Neutrophil (primary cell): ENCODE data around the gene MPHOSPH8.

Experiments
- H3K27ac ChIP-seq: fragments of 200-600 bp; sonication (generic); 2 replicates; pipeline ENCODE4 v1.5.1; 2016; ENCODE audit warnings: mild to moderate bottlenecking, moderate library complexity
- H3K27me3 ChIP-seq: fragments of 200-600 bp; sonication (generic); 2 replicates; pipeline ENCODE4 v1.6.0; 2016; ENCODE audit warnings: mild to moderate bottlenecking
- H3K36me3 ChIP-seq: fragments of 200-600 bp; sonication (generic); 2 replicates; pipeline ENCODE4 v1.5.1; 2017
- H3K4me1 ChIP-seq, 2 experiments: fragments of 200-600 bp in 1 of 2; sonication (generic) in 1 of 2; 1 replicate in 1 of 2; 2 replicates in 1 of 2; pipeline versions ENCODE4 v1.5.1 to v1.6.1; 2013 to 2016; ENCODE audit warnings: low read depth in 1 of 2, low read length in 1 of 2, mild to moderate bottlenecking in 1 of 2, moderate library complexity in 1 of 2; ENCODE audit not compliant: control insufficient read depth in 1 of 2, insufficient read depth in 1 of 2
- H3K4me3 ChIP-seq, 2 experiments: fragments of 200-600 bp in 1 of 2; sonication (generic) in 1 of 2; 1 replicate in 1 of 2; 2 replicates in 1 of 2; pipeline ENCODE4 v1.5.1; 2013 to 2016; ENCODE audit warnings: low read depth in 1 of 2, low read length in 1 of 2, mild to moderate bottlenecking in 1 of 2, moderate library complexity in 1 of 2
- H3K9me3 ChIP-seq: fragments of 200-600 bp; sonication (generic); 2 replicates; pipeline ENCODE4 v1.5.1; 2016
- CTCF ChIP-seq: fragments of 200-600 bp; sonication (generic); IDR thresholded peaks from 2 replicates; pipeline ENCODE4 v1.5.1; 2016; ENCODE audit warnings: antibody characterized with exemption

The MPHOSPH8 gene

DNA sequence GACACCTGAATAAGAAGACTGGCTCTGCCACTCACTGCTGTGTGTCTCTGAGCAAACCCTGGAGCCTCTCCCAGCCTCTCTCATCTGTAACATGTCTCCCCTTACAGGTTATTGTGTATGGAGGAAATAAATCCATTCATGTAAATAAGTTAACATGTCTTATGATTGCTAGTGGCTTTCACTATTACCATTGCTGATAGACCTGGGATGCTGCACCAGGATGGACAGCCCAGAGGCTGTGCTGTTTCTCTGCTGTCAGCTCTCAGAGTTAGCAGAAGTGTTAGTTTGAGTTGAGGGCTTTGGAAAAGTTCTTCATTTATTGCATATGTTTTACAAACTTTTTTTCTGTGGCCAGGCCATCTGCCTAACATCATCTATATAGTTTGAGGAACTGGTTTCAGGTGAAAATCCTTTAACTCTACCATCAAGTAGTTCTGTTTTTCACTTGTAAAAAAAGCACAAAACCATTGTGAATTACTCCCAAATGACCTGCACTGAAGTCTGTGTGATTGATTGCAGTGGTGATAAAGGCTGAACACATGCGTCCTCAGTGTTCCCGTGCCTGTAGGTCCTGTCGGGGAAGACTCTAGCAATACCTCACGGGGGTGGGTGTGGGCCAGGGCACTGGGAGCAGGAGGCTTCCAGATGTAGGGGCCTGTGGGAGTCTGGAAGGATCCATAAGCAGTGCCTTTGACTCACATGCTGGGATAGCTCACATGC lies 24.6 kb downstream of the MPHOSPH8 start:
- Histone ChIP-seq H3K4me3 (no peak overlapping the region), H3K27ac (no peak overlapping the region), H3K9me3 (no peaks in the 10 kb centered on the region), H3K36me3 (peaks cover 73% of the 10 kb centered on the region), H3K4me1 (no peaks in the 10 kb centered on the region), H3K27me3 (no peaks in the 10 kb centered on the region)
- TF ChIP-seq CTCF: no peak

DNA sequence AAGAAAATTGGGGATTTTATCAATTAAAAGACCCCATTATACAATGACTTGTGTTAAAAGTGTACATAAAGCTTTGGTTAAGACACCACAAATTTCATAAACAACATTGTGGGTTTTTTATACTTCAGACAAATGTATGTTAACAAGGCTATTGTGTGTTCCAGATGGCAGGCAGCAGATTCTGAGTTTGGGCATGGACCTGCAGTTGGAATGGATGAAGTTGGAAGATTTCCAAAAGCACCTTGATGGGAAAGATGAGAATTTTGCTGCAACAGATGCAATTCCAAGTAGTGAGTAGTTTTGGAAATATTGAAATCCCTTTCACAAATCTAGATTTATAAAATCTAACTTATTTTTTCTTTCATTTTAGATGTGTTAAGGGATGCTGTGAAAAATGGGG lies 25.4 kb downstream of the MPHOSPH8 start:
- Histone ChIP-seq H3K27ac (no peak overlapping the region), H3K36me3 (peaks cover 75% of the 10 kb centered on the region), H3K27me3 (no peaks in the 10 kb centered on the region), H3K9me3 (no peaks in the 10 kb centered on the region), H3K4me1 (no peaks in the 10 kb centered on the region), H3K4me3 (no peak overlapping the region)
- TF ChIP-seq CTCF: no peak

GRCh38 chr13:19661126-19661525 lies 27.7 kb downstream of the MPHOSPH8 start:
- Histone ChIP-seq H3K9me3 (no peaks in the 10 kb centered on the region), H3K4me1 (no peaks in the 10 kb centered on the region), H3K27ac (no peak overlapping the region), H3K4me3 (no peak overlapping the region), H3K27me3 (no peaks in the 10 kb centered on the region), H3K36me3 (peaks cover 79% of the 10 kb centered on the region)
- no peak for TF ChIP-seq CTCF

- Histone ChIP-seq H3K36me3 (peaks cover 83% of the 10 kb centered on the region), H3K9me3 (no peaks in the 10 kb centered on the region), H3K4me3 (no peak overlapping the region)
Measured at GRCh38 chr13:19661561-19661960, 28.1 kb downstream of the MPHOSPH8 start.

GRCh38 chr13:19663416-19663979 lies 30.0 kb downstream of the MPHOSPH8 start:
- H3K4me3 ChIP-seq: no peak overlapping the region
- no peaks in the 10 kb centered on the region for H3K9me3 ChIP-seq
- H3K27me3 ChIP-seq: no peaks in the 10 kb centered on the region
- no peaks in the 10 kb centered on the region for H3K4me1 ChIP-seq
- H3K36me3 ChIP-seq: peaks cover 90% of the 10 kb centered on the region
- H3K27ac ChIP-seq: no peak overlapping the region
- TF ChIP-seq CTCF: no peak

More at GRCh38 chr13:19661561-19661960, 28.1 kb downstream of the MPHOSPH8 start:
- H3K27ac ChIP-seq: no peak overlapping the region
- H3K4me1 ChIP-seq: no peaks in the 10 kb centered on the region
- TF ChIP-seq CTCF: no peak
- H3K27me3 ChIP-seq: no peaks in the 10 kb centered on the region
